Ovary (tissue), 3 donors: Measurements from ENCODE around the gene DTL.

Source experiments
- CTCF ChIP-seq, 3 donors: fragments of 450-650 bp in 2 of 3; fragments of 200-600 bp in 1 of 3; IDR thresholded peaks; one replicate each; pipeline versions ENCODE4 v1.5.1 to v1.8.0; 2016 to 2022; ENCODE audit warnings: antibody characterized with exemption in 3 of 3, mild to moderate bottlenecking in 1 of 3
- POLR2A ChIP-seq: fragments of 450-650 bp; IDR thresholded peaks from one replicate; pipeline ENCODE4 v1.6.1; 2017; ENCODE audit warnings: antibody characterized with exemption, mild to moderate bottlenecking, moderate library complexity
- donor health status: DM: no; HTN: no; CAD: no.

- TF ChIP-seq POLR2A (no peak), CTCF (IDR thresholded peaks at IDR 0.05) (no peak)
Observed at GRCh38 chr1:212108981-212109380, 73.4 kb downstream of the DTL start.
